Measurements from ENCODE around the gene DENND4A. TPM values are rescaled to one million over a fixed set of nuclear protein-coding genes. Genes with fewer than 3 reads are reported as not detected.

DENND4A gene
- polyA plus RNA-seq (2014; cell fraction: cytosol; rRNA removed) = 10.3 and 12.5 TPM in 2 replicates
- polyA plus RNA-seq (2014; cell fraction: nucleus; rRNA removed) = 9.8 and 11.0 TPM in 2 replicates

- DNase-seq (ENCODE audit: low spot score) = peak; percentile 98
These were observed at the start of gene DENND4A for GRCh38 chr15:65792138-65792987. DENND4A (minus strand) TSS chr15:65792293; CDS start chr15:65756450, 35,843 bp downstream.

- no peak for DNase-seq (ENCODE audit: low spot score)
These were observed 49.2 kb upstream of the DENND4A start for GRCh38 chr15:65841121-65841930.

- DNase-seq (ENCODE audit: low spot score) = no peak
These were observed 47.9 kb upstream of the DENND4A start for GRCh38 chr15:65839985-65840384.

DNA sequence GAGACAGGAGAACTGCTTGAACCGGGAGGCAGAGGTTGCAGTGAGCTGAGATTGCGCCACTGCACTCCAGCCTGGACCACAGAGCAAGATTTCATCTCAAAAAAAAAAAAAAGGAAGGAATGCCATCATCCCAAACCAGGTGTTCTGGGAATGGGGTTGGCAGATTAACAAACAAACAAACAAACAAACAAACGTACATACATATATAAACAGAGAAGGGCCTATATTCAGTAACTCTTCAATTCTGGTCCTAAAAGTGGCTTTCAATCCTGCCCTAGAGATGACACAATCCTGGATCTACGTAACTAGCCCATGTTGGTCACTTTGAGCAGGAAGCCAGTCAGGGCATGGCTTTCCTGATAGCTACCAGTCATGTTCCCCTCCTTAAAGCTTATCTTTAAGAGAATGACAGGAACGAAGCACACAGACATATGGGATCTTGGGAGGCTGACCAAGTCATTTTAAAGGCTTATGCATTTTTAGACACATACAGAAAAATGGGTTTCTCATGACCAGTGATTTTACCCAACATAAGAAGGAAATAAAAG is 47.3 kb upstream of the DENND4A start:
- no peak for DNase-seq (ENCODE audit: low spot score)

DNA sequence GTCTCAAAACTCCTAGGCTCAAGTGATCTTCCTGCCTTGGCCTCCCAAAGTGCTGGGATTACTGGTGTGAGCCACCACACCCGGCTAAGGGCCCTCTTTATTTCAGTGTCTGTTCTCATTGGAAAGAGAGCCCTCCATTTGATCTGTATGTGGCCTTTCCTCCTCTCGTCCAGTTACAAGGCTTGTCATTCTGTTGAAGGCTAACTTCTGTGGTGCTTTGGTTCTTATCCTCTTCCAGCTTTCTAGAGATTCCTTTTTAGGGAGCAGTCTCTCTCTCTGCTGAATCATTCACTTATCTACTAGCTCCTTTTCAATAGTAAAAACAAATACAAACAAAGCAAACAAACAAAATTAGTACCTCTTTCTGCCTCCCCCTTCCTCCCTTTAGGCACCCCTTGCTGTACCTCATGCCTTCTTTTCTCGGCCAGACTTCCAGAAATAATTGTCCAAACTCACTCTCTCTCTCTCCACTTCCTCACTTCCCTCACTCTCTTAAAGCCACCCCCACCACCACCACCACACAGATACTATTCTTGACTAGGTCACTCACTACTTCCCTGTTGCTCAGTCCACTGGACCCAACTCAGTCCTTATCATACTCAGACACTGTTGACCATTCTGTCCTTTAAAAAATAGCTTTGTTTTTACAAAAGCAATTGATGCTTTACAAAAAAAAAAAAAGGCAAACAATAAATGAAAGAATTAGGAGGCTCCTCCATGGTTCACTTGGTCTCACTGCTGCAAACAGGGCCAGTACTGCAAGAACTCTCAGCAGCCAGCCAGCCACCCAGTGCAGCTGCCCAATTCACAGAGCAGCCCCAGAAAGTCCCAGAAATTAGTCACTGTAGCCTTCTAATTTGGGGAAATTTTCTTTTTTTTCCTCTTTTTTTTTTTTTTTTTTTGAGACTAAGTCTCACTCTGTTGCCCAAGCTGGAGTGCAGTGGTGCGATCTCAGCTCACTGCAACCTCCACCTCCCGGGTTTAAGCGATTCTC is 45.5 kb upstream of the DENND4A start:
- DNase-seq (ENCODE audit: low spot score) = no peak

GRCh38 chr15:65836665-65837064 is 44.6 kb upstream of the DENND4A start:
- DNase-seq (ENCODE audit: low spot score) = no peak

DNA sequence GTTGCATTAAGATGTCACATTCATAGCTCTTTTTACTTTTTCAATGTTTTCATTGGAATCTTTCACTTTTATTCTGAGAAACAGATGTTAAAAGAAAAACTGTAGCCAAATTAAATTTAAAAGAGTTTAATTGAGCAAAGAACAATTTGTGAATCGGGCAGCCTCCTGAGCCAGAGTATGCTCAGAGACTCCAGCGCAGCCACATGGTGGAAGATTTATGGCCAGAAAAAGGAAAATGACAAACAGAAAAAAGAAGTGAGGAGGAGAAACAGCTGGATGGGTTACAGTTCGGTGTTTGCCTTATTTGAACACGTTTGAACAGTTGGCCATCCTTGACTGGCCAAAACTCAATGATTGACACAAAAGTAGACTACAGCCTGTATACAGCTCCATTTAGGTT is 43.4 kb upstream of the DENND4A start:
- DNase-seq (ENCODE audit: low spot score) = no peak

DNA sequence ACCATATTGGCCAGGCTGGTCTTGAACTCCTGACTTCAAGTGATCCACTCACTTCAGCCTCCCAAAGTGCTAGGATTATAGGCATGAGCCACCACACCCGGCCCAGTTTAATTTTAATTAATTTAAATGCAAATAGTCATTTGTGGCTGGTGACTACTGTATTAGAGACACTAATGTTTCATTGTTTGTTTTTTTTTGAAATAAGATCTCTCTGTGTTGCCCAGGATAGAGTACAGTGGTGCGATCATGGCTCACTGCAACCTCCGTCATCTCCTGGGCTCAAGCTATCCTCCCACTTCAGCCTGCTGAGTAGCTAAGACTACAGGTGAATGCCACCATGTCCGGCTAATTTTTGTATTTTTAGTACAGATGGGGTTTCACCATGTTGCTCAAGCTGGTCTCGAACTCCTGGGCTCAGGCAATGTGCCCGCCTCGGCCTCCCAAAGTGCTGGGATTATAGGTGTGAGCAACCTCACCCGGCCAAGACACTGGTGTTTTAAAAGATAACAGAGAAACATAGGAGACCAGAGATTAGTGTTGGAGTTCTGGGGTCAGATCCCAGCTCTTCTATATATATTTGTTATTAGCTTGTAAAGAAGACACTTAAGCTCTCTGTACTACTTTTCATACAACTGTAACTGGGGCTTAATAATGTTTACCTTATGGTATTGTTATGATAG is 42.6 kb upstream of the DENND4A start:
- DNase-seq (ENCODE audit: low spot score) = no peak

GRCh38 chr15:65833501-65834205 is 41.6 kb upstream of the DENND4A start:
- DNase-seq (ENCODE audit: low spot score) = peak; percentile 30

GRCh38 chr15:65832549-65833364 is 40.7 kb upstream of the DENND4A start:
- peak; percentile 91 for DNase-seq (ENCODE audit: low spot score)

GRCh38 chr15:65829130-65829764 is 37.2 kb upstream of the DENND4A start:
- peak; percentile 34 for DNase-seq (ENCODE audit: low spot score)

DNA sequence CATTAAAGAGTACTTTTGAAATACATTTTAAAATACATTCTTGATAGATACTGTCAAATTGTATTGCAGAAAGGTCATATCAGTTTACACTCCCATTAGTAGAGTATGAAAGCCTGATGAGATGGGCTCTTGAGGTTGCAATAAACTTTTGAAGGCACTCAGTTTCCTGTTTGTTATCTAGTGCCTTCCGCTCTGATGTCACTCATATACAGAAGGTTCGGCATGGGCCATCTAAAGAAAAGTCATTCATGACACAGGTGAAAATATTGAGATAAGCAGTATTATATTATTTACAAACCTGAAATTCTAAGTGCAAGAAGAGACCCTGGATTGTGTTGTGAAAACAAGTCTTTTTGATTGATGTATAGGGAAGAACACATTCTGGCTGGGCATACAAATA is 36.5 kb upstream of the DENND4A start:
- no peak for DNase-seq (ENCODE audit: low spot score)

GRCh38 chr15:65827065-65827464 is 35.0 kb upstream of the DENND4A start:
- no peak for DNase-seq (ENCODE audit: low spot score)

GRCh38 chr15:65824941-65825544 is 33.0 kb upstream of the DENND4A start:
- peak; percentile 30 for DNase-seq (ENCODE audit: low spot score)

GRCh38 chr15:65824031-65824743 is 32.1 kb upstream of the DENND4A start:
- peak; percentile 78 for DNase-seq (ENCODE audit: low spot score)

GRCh38 chr15:65822316-65822715 is 30.2 kb upstream of the DENND4A start:
- DNase-seq (ENCODE audit: low spot score) = no peak

GRCh38 chr15:65821070-65821469 is 29.0 kb upstream of the DENND4A start:
- no peak for DNase-seq (ENCODE audit: low spot score)

Measured in SK-N-DZ (cell line).